Measurements from ENCODE around the gene APCDD1L. TPM values are rescaled to one million over a fixed set of nuclear protein-coding genes. Genes with fewer than 3 reads are reported as not detected.

The APCDD1L gene
- total RNA-seq, 1 donor from 2014 or later: 7.7 TPM

GRCh38 chr20:58467572-58468527, 47.3 kb downstream of the APCDD1L start:
- DNase-seq (ENCODE audit: low spot score): peak; percentile 76

- no peak for DNase-seq (ENCODE audit: low spot score)
Observed at GRCh38 chr20:58466729-58467571, 48.2 kb downstream of the APCDD1L start.

- no peak for DNase-seq (ENCODE audit: low spot score)
Observed at GRCh38 chr20:58466095-58466708, 49.0 kb downstream of the APCDD1L start.

- DNase-seq (ENCODE audit: low spot score): peak; percentile 76
Observed at GRCh38 chr20:58464838-58465237, 50.4 kb downstream of the APCDD1L start.

- peak; percentile 25 for DNase-seq (ENCODE audit: low spot score)
Observed at GRCh38 chr20:58463256-58463655, 51.9 kb downstream of the APCDD1L start.

GRCh38 chr20:58461899-58462298, 53.3 kb downstream of the APCDD1L start:
- no peak for DNase-seq (ENCODE audit: low spot score)

- DNase-seq (ENCODE audit: low spot score): no peak
Observed at GRCh38 chr20:58461104-58461503, 54.1 kb downstream of the APCDD1L start.

- DNase-seq (ENCODE audit: low spot score): no peak
Observed at GRCh38 chr20:58459058-58459750, 56.0 kb downstream of the APCDD1L start.

- DNase-seq (ENCODE audit: low spot score): no peak
Observed at GRCh38 chr20:58458342-58459057, 56.7 kb downstream of the APCDD1L start.

- no peak for DNase-seq (ENCODE audit: low spot score)
Observed at GRCh38 chr20:58457083-58457695, 58.0 kb downstream of the APCDD1L start.

GRCh38 chr20:58454460-58454859, 60.7 kb downstream of the APCDD1L start:
- no peak for DNase-seq (ENCODE audit: low spot score)

GRCh38 chr20:58453391-58453790, 61.8 kb downstream of the APCDD1L start:
- DNase-seq (ENCODE audit: low spot score): no peak

GRCh38 chr20:58452667-58453255, 62.4 kb downstream of the APCDD1L start:
- no peak for DNase-seq (ENCODE audit: low spot score)

- no peak for DNase-seq (ENCODE audit: low spot score)
Observed at GRCh38 chr20:58450254-58450653, 64.9 kb downstream of the APCDD1L start.

GRCh38 chr20:58449681-58450221, 65.4 kb downstream of the APCDD1L start:
- peak; percentile 57 for DNase-seq (ENCODE audit: low spot score)

- no peak for DNase-seq (ENCODE audit: low spot score)
Observed at GRCh38 chr20:58448958-58449357, 66.2 kb downstream of the APCDD1L start.

GRCh38 chr20:58447511-58448391, 67.4 kb downstream of the APCDD1L start:
- DNase-seq (ENCODE audit: low spot score): no peak

- no peak for DNase-seq (ENCODE audit: low spot score)
Observed at GRCh38 chr20:58446960-58447265, 68.3 kb downstream of the APCDD1L start.
